ENCODE data around the gene DTD1. TPM values are rescaled to one million over a fixed set of nuclear protein-coding genes. Genes with fewer than 3 reads are reported as not detected.

Gene DTD1
- total RNA-seq, 1 experiment from 2014 or later: 62.8 TPM

- no peak overlapping the region for H3K4me3 ChIP-seq
- no peaks in the 10 kb centered on the region for H3K9me3 ChIP-seq (ENCODE audit: insufficient read depth, low read depth)
- no TSS peak for BruUV-seq (replicated peaks)
- no peaks in the 10 kb centered on the region for H3K36me3 ChIP-seq (ENCODE audit: low read depth)
- no peaks in the 10 kb centered on the region for H3K27me3 ChIP-seq (ENCODE audit: insufficient read depth, low read depth)
- ChIA-PET POLR2A (ENCODE audit: unreplicated experiment) (interaction anchor here (0.7 kb wide), 1 partner anchor 19 kb away, joined by 8 read pairs; no protein-coding TSS in a partner anchor), CTCF (no interaction called here)
- TF ChIP-seq CTCF (conservative IDR thresholded peaks at IDR 0.05): no peak
- TF ChIP-seq EZH2 (IDR thresholded peaks at IDR 0.05; ENCODE audit: low read depth): no peak
- no peaks in the 10 kb centered on the region; the same call in 1 of the 2 replicates for H4K20me1 ChIP-seq (ENCODE audit: insufficient read depth)
- no peak overlapping the region for H3K4me2 ChIP-seq
- DNase-seq: no peak
- no peaks in the 10 kb centered on the region for H3K79me2 ChIP-seq (ENCODE audit: low read depth)
- H2AFZ ChIP-seq: no peak overlapping the region
- no peaks in the 10 kb centered on the region for H3K4me1 ChIP-seq (replicated peaks; ENCODE audit: insufficient read depth)
- H3K9me2 ChIP-seq (ENCODE audit: insufficient read depth): peaks cover 5% of the 10 kb centered on the region; the same call in 1 of the 2 replicates
- intact Hi-C loops (cut with micrococcal nuclease; ENCODE audit: unreplicated experiment): no loop called here
- no peaks in the 10 kb centered on the region for H3F3A ChIP-seq (ENCODE audit: insufficient read depth, low read depth)
- no peak overlapping the region for H3K27ac ChIP-seq
Observed at GRCh38 chr20:18672834-18673233, 85.0 kb downstream of the DTD1 start.

- H3K4me1 ChIP-seq (replicated peaks; ENCODE audit: insufficient read depth): no peaks in the 10 kb centered on the region
- peaks cover 5% of the 10 kb centered on the region; the same call in 1 of the 2 replicates for H3K9me2 ChIP-seq (ENCODE audit: insufficient read depth)
- H3K36me3 ChIP-seq (ENCODE audit: low read depth): no peaks in the 10 kb centered on the region
- TF ChIP-seq EZH2 (IDR thresholded peaks at IDR 0.05; ENCODE audit: low read depth): no peak
- TF ChIP-seq CTCF (conservative IDR thresholded peaks at IDR 0.05): no peak
- intact Hi-C loops (cut with micrococcal nuclease; ENCODE audit: unreplicated experiment): no loop called here
- no peak overlapping the region for H2AFZ ChIP-seq
- H3K4me3 ChIP-seq: no peak overlapping the region
- no peaks in the 10 kb centered on the region for H3F3A ChIP-seq (ENCODE audit: insufficient read depth, low read depth)
- no peak for DNase-seq
- H3K9me3 ChIP-seq (ENCODE audit: insufficient read depth, low read depth): no peaks in the 10 kb centered on the region
- H4K20me1 ChIP-seq (ENCODE audit: insufficient read depth): no peaks in the 10 kb centered on the region; the same call in 1 of the 2 replicates
- H3K79me2 ChIP-seq (ENCODE audit: low read depth): no peaks in the 10 kb centered on the region
- BruUV-seq (replicated peaks): no TSS peak
- no peak overlapping the region for H3K4me2 ChIP-seq
- no peaks in the 10 kb centered on the region for H3K27me3 ChIP-seq (ENCODE audit: insufficient read depth, low read depth)
- H3K27ac ChIP-seq: no peak overlapping the region
- POLR2A ChIA-PET (ENCODE audit: unreplicated experiment): no interaction called here
- CTCF ChIA-PET: no interaction called here
Observed at GRCh38 chr20:18676396-18676795, 88.5 kb downstream of the DTD1 start.

- POLR2A ChIA-PET (ENCODE audit: unreplicated experiment): no interaction called here
- no TSS peak for BruUV-seq (replicated peaks)
- CTCF ChIA-PET: no interaction called here
- TF ChIP-seq CTCF (conservative IDR thresholded peaks at IDR 0.05) (no peak), EZH2 (IDR thresholded peaks at IDR 0.05; ENCODE audit: low read depth) (no peak)
- no peaks in the 10 kb centered on the region for H3K36me3 ChIP-seq (ENCODE audit: low read depth)
- H4K20me1 ChIP-seq (ENCODE audit: insufficient read depth): no peaks in the 10 kb centered on the region; the same call in 1 of the 2 replicates
- no peak overlapping the region for H2AFZ ChIP-seq
- H3K27me3 ChIP-seq (ENCODE audit: insufficient read depth, low read depth): no peaks in the 10 kb centered on the region
- no peak overlapping the region for H3K4me3 ChIP-seq
- H3K79me2 ChIP-seq (ENCODE audit: low read depth): no peaks in the 10 kb centered on the region
- peaks cover 5% of the 10 kb centered on the region; the same call in 1 of the 2 replicates for H3K9me2 ChIP-seq (ENCODE audit: insufficient read depth)
- H3K4me1 ChIP-seq (replicated peaks; ENCODE audit: insufficient read depth): no peaks in the 10 kb centered on the region
- DNase-seq: no peak
- no peaks in the 10 kb centered on the region for H3K9me3 ChIP-seq (ENCODE audit: insufficient read depth, low read depth)
- no peaks in the 10 kb centered on the region for H3F3A ChIP-seq (ENCODE audit: insufficient read depth, low read depth)
- no peak overlapping the region for H3K4me2 ChIP-seq
- no peak overlapping the region for H3K27ac ChIP-seq
- intact Hi-C loops (cut with micrococcal nuclease; ENCODE audit: unreplicated experiment): no loop called here
Observed at GRCh38 chr20:18677126-18677525, 89.3 kb downstream of the DTD1 start.

All from PC-9 (cell line).